ENCODE data around the gene ALKBH4. TPM values are rescaled to one million over a fixed set of nuclear protein-coding genes. Genes with fewer than 3 reads are reported as not detected.

ALKBH4 gene
- total and polyA plus RNA-seq, 10 of the 15 experiments (the other 5 are each of a cell fraction or from before 2014, with no cell fraction given): 4.1 to 16.9 (median 11.3) TPM

DNA sequence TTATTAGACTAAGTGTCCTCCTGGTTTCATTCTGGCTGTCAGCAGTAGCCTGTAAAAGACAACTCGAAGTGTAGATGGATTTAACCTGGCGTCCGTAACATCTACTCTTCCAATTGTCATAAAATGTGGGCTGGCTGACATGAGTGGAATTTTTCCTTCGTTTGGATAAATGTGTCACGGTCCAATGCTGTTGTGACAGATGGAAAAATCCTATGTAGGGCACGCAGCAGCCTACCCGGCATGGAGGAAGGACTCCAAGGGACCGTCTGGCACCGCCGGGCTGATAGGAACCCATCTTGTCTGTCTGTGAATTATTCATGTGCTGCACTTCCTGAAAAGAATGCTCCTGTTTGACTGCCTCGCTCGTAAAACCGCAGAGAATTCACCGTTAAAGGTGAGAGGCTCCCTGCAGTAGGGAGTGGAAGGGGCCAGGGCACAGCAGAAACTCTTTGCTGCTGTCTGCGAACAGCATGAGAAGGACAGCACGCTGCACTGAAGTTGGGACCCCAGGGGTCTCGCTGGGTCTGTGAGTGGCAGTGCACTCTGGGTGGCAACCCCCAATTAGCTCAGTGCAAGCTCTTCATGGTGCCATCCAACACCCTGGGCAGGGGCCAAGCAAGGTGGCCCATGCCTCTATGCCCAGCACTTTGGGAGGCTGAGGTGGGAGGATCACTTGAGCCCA is 32.9 kb downstream of the ALKBH4 start (continued):
- no peak for TF ChIP-seq EZH2 (IDR thresholded peaks at IDR 0.05; ENCODE audit: borderline replicate concordance, control insufficient read depth, low read depth, low read length)
- no peak for TF ChIP-seq GABPA (IDR thresholded peaks at IDR 0.05; ENCODE audit: low read depth)
- TF ChIP-seq IKZF1 (conservative IDR thresholded peaks at IDR 0.05): peak; percentile 82
- TF ChIP-seq, protein P1, sequence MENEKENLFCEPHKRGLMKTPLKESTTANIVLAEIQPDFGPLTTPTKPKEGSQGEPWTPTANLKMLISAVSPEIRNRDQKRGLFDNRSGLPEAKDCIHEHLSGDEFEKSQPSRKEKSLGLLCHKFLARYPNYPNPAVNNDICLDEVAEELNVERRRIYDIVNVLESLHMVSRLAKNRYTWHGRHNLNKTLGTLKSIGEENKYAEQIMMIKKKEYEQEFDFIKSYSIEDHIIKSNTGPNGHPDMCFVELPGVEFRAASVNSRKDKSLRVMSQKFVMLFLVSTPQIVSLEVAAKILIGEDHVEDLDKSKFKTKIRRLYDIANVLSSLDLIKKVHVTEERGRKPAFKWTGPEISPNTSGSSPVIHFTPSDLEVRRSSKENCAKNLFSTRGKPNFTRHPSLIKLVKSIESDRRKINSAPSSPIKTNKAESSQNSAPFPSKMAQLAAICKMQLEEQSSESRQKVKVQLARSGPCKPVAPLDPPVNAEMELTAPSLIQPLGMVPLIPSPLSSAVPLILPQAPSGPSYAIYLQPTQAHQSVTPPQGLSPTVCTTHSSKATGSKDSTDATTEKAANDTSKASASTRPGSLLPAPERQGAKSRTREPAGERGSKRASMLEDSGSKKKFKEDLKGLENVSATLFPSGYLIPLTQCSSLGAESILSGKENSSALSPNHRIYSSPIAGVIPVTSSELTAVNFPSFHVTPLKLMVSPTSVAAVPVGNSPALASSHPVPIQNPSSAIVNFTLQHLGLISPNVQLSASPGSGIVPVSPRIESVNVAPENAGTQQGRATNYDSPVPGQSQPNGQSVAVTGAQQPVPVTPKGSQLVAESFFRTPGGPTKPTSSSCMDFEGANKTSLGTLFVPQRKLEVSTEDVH (IDR thresholded peaks at IDR 0.05; ENCODE audit: low read depth, partially characterized antibody): no peak
- TF ChIP-seq, protein P2, sequence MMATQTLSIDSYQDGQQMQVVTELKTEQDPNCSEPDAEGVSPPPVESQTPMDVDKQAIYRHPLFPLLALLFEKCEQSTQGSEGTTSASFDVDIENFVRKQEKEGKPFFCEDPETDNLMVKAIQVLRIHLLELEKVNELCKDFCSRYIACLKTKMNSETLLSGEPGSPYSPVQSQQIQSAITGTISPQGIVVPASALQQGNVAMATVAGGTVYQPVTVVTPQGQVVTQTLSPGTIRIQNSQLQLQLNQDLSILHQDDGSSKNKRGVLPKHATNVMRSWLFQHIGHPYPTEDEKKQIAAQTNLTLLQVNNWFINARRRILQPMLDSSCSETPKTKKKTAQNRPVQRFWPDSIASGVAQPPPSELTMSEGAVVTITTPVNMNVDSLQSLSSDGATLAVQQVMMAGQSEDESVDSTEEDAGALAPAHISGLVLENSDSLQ (IDR thresholded peaks at IDR 0.05): no peak; the same call in 1 of the 2 replicates
- TF ChIP-seq BRCA1 (IDR thresholded peaks at IDR 0.05; ENCODE audit: low read depth, low read length): no peak
- TF ChIP-seq, protein P3, sequence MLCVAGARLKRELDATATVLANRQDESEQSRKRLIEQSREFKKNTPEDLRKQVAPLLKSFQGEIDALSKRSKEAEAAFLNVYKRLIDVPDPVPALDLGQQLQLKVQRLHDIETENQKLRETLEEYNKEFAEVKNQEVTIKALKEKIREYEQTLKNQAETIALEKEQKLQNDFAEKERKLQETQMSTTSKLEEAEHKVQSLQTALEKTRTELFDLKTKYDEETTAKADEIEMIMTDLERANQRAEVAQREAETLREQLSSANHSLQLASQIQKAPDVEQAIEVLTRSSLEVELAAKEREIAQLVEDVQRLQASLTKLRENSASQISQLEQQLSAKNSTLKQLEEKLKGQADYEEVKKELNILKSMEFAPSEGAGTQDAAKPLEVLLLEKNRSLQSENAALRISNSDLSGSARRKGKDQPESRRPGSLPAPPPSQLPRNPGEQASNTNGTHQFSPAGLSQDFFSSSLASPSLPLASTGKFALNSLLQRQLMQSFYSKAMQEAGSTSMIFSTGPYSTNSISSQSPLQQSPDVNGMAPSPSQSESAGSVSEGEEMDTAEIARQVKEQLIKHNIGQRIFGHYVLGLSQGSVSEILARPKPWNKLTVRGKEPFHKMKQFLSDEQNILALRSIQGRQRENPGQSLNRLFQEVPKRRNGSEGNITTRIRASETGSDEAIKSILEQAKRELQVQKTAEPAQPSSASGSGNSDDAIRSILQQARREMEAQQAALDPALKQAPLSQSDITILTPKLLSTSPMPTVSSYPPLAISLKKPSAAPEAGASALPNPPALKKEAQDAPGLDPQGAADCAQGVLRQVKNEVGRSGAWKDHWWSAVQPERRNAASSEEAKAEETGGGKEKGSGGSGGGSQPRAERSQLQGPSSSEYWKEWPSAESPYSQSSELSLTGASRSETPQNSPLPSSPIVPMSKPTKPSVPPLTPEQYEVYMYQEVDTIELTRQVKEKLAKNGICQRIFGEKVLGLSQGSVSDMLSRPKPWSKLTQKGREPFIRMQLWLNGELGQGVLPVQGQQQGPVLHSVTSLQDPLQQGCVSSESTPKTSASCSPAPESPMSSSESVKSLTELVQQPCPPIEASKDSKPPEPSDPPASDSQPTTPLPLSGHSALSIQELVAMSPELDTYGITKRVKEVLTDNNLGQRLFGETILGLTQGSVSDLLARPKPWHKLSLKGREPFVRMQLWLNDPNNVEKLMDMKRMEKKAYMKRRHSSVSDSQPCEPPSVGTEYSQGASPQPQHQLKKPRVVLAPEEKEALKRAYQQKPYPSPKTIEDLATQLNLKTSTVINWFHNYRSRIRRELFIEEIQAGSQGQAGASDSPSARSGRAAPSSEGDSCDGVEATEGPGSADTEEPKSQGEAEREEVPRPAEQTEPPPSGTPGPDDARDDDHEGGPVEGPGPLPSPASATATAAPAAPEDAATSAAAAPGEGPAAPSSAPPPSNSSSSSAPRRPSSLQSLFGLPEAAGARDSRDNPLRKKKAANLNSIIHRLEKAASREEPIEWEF (IDR thresholded peaks at IDR 0.05; ENCODE audit: insufficient replicate concordance, low read depth, low read length): no peak
- TF ChIP-seq, protein P4, sequence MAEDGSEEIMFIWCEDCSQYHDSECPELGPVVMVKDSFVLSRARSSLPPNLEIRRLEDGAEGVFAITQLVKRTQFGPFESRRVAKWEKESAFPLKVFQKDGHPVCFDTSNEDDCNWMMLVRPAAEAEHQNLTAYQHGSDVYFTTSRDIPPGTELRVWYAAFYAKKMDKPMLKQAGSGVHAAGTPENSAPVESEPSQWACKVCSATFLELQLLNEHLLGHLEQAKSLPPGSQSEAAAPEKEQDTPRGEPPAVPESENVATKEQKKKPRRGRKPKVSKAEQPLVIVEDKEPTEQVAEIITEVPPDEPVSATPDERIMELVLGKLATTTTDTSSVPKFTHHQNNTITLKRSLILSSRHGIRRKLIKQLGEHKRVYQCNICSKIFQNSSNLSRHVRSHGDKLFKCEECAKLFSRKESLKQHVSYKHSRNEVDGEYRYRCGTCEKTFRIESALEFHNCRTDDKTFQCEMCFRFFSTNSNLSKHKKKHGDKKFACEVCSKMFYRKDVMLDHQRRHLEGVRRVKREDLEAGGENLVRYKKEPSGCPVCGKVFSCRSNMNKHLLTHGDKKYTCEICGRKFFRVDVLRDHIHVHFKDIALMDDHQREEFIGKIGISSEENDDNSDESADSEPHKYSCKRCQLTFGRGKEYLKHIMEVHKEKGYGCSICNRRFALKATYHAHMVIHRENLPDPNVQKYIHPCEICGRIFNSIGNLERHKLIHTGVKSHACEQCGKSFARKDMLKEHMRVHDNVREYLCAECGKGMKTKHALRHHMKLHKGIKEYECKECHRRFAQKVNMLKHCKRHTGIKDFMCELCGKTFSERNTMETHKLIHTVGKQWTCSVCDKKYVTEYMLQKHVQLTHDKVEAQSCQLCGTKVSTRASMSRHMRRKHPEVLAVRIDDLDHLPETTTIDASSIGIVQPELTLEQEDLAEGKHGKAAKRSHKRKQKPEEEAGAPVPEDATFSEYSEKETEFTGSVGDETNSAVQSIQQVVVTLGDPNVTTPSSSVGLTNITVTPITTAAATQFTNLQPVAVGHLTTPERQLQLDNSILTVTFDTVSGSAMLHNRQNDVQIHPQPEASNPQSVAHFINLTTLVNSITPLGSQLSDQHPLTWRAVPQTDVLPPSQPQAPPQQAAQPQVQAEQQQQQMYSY (CRISPR knock-in tag; IDR thresholded peaks at IDR 0.05): no peak
- 0 out of 2 replicates have a peak, but pooled peaks have one; percentile 46 for TF ChIP-seq LARP7 (IDR thresholded peaks at IDR 0.05)
- TF ChIP-seq, protein P5, sequence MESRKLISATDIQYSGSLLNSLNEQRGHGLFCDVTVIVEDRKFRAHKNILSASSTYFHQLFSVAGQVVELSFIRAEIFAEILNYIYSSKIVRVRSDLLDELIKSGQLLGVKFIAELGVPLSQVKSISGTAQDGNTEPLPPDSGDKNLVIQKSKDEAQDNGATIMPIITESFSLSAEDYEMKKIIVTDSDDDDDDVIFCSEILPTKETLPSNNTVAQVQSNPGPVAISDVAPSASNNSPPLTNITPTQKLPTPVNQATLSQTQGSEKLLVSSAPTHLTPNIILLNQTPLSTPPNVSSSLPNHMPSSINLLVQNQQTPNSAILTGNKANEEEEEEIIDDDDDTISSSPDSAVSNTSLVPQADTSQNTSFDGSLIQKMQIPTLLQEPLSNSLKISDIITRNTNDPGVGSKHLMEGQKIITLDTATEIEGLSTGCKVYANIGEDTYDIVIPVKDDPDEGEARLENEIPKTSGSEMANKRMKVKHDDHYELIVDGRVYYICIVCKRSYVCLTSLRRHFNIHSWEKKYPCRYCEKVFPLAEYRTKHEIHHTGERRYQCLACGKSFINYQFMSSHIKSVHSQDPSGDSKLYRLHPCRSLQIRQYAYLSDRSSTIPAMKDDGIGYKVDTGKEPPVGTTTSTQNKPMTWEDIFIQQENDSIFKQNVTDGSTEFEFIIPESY (IDR thresholded peaks at IDR 0.05): no peak
- TF ChIP-seq TBL1XR1 (IDR thresholded peaks at IDR 0.05; ENCODE audit: low read depth, low read length): no peak
- no peak for TF ChIP-seq ZNF274 (IDR thresholded peaks at IDR 0.05; ENCODE audit: insufficient read depth, insufficient read length)
- no peak for TF ChIP-seq RAD51 (IDR thresholded peaks at IDR 0.05)
- no peak for TF ChIP-seq MEF2B (IDR thresholded peaks at IDR 0.05; ENCODE audit: partially characterized antibody, poor library complexity, severe bottlenecking)

All from GM12878 (cell line).